DMS114 treated with DMSO at 0.1 percent for 48 hours (cell line): ENCODE measurements around the gene SLC24A3.

Experiments
- DNase-seq: peaks from one replicate; lab custom pipeline; 2025; ENCODE audit not compliant: unreplicated experiment; lab: John Stamatoyannopoulos, UW

Gene SLC24A3

DNA sequence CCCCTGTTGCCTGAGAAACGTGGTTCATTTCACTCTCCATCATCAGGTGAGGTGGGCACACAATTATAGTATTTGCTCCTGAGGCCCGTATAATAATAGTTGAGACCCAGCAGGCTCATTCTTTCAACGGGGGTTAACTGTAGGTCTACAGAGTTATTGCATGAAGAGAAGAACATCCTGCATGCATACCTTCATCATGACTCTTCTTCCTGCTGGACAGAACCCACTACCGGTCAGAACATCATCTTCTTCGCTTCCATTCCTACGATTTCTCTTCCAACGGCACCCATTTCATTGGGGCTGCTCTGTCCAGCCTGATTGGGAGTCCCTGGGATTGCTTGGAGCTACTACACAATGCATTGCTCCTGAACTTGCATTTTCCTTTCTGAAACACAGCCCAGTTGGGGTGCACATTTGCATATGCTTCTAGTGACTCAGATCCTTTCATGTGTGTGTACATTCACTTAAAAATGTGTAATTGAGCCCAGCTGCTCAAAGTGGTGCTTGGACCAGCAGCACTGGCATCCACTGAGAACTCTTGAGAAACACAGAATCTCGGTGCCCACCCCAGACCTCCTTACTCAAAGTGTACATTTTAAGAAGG lies 57.4 kb downstream of the SLC24A3 start:
- no peak for DNase-seq

DNA sequence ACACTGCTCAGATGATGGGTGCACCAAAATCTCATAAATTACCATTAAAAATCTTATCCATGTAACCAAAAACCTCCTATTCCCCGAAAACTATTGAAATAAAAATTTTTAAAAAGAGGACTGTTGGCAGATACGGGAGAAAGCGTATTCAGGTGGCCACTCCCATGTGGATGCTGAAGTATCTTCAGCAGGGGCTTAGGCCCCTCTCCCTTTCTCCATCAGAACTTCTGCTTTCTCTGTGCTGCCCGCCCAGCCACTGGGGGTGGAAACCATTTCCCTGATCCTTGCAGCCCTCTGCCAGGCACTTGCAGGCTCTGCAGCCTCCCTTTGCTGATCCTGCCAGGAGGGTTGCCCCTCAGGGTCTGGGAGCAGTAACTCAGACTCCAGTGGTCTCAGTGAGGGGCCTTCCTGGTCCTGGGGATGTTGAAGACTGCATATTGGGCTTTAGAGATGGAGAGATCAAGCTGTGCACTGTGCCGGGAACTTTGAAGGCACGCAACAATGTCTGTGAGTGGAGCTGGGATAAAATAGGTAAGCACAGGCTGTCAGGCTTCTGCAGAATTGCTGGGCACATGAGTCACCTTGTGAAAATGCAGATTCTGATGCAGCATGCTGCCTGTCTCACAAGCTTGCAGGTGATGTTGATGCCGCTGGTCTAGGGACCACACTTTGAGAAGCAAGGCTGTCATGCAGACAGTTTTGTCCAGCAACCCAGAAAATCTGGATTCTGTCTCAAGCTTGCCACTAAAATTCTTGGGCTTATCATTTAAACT lies 59.6 kb downstream of the SLC24A3 start:
- DNase-seq, result no peak

DNA sequence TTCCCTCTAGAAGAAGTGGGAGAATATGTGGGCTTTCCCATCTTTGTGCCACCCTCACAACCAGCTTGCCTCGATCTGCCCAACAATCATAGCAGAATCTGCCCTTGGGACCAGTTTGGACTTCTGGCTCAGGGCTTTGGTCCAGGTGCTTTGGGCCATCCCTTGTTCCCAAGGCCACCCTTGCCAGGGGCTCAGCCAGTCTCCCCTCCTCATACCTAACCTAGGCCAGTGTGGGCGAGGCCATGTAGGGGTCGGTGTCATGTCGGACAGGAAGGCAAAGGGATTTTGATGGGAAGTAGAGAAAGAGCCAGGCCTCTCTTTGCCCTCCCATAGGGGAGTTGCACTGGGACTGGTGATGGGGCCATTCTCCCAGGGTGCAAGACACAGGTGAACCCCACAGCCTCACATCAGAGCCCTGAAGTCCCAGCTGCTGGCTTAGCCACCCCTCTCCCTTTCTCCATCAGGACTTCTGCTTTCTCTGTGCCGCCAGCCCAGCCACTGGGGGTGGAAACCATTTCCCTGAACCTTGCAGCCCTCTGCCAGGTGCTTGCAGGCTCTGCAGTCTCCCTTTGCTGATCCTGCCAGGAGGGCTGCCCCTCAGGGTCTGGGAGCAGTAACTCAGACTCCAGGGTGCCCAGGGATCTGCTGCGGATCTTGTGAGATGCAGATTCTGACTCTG lies 60.7 kb downstream of the SLC24A3 start:
- DNase-seq, result no peak

DNA sequence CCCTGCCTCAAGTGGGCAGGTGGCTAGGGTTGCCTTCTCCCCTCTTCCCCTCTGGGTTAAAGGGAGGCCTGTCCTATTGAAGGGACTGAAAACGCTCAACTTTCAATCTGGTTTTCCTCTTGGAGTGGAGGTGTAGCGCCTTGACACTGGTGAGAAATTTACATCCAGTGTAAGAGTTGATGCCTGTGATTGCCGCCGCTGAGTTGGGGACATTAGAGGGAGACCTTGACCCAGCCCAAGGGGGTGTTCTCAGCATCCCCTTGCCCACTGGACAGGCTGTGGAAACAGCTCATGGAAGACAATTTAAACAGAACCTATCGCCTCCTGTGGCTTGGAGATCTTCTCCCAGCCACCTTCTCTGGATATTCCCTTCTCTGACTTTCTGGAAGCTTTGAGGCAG lies 61.6 kb downstream of the SLC24A3 start:
- no peak for DNase-seq

DNA sequence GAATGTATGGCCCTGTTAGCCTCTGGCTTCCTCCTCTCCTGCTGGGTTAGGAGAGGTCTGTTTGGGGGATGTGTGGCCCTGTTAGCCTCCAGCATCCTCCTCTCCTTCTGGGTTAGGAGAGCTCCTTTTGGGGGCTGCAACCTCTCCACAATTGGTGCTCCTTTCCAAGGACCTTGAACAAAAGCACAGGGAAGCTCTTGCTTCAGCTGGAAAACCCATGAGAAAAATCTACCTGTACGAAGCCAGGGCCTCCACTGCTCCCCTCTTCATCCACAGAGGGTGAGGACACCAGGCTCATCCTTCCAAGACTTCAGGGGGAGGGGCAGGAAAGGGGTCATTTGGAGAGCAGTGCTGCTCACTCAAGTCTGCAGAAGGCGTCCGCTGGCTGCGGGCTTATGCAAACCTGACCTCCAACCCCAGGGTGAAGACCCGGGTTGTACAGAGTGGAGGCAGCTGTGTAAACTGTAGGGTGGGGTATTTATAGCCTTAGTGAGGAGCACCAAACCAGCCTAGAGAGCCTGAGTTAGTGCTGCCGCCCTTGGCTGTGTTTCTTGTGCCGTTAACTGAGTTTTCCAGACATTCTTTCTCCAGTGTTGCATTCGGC lies 62.1 kb downstream of the SLC24A3 start:
- no peak for DNase-seq

DNA sequence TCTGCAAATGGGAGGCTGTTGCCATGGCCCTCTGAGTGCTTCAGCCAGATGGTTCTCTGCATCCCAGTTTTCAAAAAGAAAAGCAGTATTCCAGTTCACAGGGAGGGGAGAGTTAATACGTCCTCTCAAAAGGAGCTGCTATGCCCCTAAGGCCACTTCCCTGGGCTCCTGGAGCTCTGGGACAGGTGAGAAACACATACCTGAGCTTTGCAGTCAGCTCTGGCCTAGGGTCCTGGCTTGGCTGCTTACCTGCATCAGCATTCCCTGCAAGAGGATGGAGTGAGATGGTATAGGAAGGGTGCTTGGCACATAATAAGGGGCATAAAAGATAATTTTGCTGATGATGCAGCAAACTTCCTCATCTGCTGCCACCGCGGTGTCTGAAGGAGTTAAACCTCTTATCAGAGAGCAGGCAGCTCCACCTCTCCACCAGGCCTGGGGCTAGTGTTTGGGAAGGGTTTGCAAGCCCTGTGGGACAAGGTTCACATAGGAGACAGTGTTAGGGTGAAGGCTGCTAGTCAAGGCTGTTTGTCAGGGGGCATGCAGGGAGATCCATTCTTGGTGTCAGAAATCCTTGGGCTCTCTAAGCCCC lies 62.7 kb downstream of the SLC24A3 start:
- no peak for DNase-seq

DNA sequence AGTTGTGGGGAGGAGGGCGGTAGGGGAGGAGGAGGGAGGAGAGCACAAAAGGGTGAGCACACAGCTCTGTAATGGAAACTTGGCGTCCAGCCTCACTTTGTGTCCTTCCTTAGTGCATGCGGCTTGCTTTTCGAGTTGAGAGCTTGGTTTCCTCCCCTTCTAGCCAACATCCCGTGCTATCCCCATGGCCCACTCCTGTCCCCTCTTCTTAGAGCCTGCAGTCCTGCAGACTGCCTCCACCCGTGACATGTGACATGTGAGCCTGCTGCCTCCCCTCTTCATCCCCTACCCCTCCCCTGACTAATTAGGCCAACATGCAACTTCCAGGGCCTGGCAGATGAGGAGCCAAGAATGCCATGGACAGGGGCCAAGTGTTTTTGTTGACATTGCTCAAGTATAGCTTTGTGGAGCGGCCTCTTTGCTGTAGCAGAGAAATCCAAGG lies 63.2 kb downstream of the SLC24A3 start:
- no peak for DNase-seq

DNA sequence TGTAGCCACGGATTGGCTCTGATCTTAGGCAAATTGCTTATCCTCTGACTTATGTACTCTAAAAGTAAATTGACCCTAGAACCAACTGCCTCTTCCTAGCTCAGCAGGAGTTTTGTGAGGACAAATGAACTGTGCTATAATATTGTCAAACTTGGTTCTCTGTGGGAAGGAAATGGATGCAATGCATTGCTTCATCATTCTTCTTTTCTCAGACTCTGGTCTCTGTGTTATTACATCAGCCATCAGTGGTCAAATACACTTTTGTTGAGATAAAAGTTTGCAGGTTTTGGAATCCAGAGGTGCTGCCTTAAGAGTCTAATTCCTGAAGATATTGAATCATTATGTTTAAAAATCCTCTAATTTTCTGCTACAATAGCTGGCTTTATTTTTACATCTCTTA lies 64.9 kb downstream of the SLC24A3 start:
- no peak for DNase-seq

DNA sequence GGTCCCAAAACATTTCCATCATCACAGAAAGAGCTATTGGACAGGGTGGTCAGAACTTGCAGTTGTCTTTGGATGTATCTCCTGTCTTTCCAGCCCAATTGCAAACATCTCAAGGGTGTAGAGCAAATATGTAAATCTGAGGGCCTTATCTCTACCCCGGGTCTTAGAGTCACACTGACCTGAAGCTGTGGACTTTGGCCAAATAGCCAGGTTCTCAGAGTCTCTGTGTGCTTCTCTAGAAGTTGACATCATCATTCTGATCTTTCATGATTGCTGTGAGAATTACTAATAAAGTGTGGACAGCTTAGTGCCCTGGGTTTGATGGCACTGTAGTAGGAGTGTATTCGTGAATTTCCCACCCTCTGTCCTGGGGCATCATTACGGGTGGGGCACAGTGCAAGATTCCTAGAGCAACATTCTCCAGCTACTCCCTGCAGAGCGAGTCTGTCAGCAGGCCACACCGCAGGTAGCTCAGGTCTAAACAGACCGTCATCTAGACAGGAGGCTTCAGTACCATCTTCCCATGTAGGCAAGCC lies 71.1 kb downstream of the SLC24A3 start:
- DNase-seq, result no peak

DNA sequence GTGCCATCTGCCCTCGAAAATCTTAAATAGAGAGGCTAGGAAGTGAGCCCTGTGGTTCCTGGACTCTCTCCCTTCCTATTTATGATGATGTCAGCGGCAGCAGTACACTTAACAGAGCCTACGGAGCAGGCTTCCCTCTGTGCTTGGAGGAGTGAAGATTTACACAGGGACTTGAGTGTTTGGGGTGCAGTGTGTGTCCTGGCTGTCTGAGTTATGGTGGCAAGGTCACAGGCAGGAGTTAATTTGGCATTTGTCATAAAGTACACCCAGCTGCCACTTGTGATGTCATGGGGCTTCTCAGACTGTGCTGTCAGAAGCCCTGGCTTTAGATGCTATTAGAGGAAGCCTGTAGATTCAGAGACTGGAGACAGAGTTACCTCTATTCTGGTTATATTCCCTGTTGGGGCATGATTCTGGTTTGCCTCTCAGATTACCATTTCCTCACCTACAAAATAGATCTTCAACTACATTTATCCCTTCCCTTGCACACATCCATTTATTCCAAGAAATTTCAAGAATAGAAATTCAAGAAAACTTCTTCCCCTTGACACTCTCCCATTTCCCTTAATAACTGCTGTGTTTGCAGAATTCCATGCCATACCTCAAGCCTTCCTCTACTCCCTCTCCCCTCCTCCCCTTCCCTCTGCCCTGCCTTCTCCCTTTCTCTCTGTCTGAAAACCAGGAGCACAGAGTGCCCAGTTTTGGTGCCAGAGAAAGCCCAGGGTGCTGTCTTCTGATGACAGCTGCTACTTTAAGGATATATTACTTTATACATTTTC lies 72.1 kb downstream of the SLC24A3 start:
- no peak for DNase-seq

DNA sequence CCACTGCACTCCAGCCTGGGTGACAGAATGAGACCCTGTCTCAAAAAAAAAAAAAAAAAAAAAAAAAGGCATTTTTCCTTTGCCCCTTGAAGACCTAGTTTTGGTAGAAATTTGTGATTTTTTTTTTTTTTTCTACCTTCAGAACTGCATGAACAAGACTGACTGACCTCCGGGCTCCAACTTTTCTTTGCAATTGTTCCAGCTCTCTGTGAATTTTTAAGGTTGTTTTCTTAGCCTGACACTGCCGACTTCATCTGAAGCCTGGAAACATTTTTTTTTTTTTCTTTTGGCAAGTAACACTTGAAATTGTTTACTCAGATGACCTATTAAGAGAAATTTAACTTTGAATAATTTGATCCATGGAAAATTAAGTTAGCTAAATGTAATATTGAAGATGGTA lies 73.0 kb downstream of the SLC24A3 start:
- DNase-seq, result no peak

DNA sequence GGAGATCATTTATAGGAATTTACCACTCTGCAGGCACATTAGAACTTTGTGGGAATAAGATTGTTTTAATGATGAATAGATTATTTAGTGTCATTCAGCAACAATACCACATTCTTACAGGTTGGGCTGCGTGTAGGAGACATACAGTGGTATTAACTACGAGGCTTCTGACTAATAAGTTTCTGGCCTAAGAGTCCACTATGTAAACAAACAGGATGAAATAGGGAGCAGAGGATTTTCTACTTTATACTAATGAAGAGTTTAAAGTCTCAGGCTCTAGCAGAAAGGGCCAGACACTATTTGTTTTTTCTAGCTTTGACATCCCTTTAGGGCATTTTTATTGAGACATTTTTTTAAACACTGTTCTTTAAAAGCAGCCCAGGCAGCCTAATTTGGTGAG lies 75.6 kb downstream of the SLC24A3 start:
- DNase-seq, result no peak

DNA sequence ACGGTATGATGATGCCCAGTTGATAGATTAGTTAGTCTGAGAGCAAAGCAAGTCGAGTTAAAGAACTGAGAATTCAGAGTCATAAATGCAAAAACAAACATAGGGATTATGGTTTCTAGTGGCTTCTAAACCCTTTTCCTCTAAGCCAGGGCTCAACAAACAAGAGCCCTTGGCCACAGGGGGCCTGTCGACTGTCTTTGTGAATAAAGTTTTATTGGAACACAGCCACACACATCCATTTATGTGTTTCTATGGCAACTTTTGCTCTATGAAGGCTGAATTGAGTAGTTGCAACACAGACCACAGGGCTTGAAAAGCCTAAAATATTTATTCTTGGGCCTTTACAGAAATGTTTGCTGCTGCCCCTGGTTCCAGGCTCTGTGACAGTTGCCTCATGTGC lies 76.2 kb downstream of the SLC24A3 start:
- no peak for DNase-seq

DNA sequence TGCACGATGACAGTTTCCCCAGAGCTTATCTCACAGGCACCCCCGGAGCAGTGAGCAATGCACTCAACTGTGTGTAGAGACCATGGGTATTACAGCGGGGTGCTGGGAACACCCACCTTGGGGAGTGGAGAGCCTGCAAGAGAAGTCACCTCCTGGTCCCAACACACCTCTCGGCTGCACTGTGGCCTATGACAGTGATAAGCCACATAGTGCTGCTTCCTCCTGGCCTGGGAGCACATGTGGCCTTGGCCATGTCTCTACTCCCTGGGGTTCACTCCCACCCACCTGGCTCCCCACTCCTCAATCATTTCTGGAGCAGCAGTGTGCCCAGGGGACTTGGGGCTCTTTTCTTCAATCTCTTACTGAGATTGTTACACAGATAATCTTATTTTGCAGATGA lies 77.0 kb downstream of the SLC24A3 start:
- no peak for DNase-seq

DNA sequence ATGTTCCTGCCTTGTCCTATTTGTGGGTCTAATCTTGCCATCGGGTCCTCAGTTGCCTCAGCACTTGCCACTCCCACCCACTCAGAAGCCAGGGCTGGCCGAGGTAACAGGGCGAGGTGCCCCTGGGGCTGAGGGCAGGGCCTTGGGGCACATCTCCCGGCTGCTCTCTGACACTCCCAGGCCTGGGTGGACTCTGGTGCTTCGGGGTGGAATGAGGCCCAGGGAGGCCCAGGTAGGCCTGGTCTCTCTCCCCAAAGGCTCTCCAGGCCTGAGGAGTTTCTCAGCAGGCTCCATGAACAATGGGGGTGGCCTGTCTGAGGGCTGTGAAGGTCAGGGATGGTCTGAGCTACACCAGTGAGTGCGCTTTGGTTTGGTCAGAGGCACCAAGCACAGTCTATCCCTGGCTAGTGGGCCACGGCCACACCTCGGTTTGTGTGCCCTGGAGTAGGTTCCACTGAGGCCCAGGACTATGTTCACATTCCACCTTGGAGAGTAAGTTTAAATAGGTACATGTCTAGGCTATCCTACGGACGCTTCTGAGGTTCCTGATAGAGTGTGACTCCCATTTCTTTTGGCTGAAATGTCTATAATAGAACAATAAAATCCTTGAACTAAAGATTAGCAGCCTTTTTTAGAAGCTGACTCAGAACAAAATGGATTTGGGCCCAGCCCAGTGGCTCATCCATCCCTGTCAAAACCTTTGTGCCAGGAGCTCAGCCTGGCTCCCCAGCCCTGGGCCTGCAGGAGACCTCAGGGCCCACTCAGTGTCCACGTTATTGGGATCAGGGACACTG lies 78.8 kb downstream of the SLC24A3 start:
- no peak for DNase-seq

DNA sequence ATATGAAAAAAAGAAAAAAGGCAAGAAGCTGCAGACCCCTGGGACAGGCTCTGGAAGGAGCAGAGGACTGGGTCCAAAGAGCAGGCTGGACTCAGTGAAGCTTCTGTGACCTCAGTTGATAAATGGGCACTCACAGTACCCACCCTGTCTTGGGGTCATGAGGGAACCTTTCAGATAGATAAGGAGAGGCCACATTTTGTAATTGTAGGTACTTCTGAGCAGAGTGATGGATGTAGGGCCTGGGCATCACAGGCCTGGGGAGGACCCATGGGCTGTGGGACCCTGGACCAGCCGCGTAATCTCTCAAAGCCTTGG lies 79.3 kb downstream of the SLC24A3 start:
- DNase-seq, result no peak

DNA sequence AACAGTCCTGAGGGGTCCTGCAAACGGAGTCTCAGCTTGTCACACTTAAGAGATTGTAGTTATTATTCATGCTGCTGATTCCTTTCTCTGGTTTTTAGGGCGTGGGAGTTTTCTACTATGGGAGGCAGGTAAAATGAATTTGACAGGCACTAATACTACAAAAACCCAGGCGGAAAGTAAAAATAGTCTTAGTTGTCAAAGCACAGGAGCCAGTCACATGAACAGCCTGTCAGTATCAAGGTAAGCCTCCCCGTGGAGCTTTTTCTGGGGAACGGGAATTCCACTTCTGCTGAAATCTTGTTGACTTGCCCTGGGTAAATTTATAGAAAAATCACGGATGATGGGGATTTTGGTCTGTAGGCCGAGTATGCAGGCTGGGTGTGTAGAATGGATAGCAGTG lies 79.8 kb downstream of the SLC24A3 start:
- DNase-seq, result no peak

DNA sequence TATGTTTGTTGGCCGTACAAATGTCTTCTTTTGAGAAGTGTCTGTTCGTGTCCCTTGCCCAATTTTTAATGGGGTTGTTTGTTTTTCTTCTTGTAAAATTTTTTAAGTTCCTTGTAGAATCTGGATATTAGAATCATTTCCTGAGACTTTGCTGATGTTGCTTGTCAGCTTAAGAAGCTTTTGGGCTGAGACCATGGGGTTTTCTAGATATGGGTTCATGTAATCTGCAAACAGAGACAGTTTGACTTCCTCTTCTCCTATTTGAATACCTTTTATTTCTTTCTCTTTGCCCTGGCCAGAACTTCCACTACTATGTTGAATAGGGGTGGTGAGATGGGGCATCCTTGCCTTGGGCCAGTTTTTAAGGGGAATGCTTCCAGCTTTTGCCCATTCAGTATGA lies 82.6 kb downstream of the SLC24A3 start:
- no peak for DNase-seq

DNA sequence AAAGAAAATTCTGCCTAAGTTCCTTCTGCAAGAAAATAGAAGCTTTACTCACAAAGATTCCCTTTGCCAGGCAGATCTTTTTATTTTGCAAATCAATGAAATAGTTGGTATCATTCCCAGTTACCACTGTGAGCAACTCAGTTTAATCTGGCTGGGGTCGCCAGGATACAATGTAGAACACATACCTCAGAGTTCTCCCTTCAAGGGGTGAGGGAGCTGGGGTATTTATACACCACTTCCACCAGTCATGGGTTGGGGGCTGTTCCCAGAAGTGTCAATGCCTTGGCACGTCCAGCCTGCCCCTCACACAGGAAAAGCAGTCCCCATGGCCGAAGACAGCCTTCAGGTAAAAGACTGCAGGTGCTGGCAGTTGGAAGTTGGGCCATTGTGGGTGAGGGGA lies 86.2 kb downstream of the SLC24A3 start:
- DNase-seq, result no peak

DNA sequence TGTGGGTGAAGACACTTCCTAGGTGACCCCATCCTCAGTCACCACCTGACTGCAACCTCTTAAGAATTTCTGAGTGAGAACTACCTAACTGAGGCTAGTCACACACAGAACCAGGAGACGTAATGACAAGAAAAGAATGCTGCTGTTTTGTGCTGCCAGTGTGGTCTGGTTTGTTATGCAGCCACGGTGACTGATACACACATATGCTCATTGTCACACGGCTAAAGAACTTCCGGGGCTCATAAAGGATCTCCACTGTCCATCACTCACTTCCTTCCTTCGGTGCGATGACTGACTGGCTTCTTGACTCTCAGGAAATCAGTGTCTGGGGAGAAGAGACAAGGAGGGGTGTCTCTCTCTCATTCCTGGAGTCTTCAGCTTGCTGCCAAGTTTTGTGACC lies 88.0 kb downstream of the SLC24A3 start:
- no peak for DNase-seq
